Activated naive CD4-positive, alpha-beta T cell treated with Interleukin-2 at 50 U/mL for 16 hours (primary cell): ENCODE data around the gene PPP2R2D.
A peak's percentile ranks its signal among the peaks of the same experiment; 100 is the strongest.
"Not testable (repeated sequence)": the region's sequence is repeated elsewhere in the genome, so short reads cannot be mapped to it uniquely, and the experiment has no call there.

Experiments used
- DNase-seq: peaks from one replicate; pipeline ENCODE4 v3.0.0-alpha.2; 2020

The PPP2R2D gene

DNA sequence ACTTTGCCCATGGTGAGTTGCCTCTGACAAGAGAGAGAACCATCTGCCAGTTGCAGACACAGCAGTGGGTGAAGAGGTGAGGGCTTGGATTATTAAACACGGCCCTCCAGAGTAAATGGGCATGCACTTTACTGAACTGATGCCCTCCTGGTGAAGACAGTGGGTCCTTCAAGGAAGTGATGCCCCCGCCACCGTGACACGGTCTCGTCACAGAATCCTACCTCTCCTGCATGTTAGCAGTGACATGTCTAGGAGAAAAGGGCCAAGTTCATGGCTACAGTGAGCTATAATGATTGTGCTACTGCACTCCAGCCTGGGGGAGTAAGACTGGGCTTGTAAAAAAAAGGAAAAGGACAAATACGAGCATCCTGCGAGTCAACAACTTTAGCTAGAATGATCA lies 78.5 kb downstream of the PPP2R2D start:
- DNase-seq, result no peak

DNA sequence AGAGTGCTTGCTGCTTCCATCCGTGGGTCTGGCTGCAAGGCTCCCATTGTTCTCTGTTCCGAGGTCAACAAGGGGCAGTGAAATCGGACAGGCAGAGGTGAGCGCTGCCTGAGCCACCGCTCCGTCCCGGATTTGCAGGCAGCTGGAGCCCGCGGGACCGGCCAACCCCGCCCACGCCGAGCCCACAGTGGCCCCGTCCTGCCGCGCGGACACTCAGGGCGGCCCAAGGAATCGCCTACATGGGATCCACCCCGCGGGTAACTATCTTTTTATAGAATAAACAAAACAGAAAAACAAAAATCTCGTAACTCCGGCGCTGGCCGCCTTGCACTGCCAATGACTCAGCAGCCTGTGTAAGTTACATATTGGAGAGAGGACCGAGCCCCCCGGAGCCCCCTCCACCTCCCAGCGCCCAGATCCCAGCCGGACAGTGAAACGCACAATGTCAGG lies 79.0 kb downstream of the PPP2R2D start:
- no peak for DNase-seq

DNA sequence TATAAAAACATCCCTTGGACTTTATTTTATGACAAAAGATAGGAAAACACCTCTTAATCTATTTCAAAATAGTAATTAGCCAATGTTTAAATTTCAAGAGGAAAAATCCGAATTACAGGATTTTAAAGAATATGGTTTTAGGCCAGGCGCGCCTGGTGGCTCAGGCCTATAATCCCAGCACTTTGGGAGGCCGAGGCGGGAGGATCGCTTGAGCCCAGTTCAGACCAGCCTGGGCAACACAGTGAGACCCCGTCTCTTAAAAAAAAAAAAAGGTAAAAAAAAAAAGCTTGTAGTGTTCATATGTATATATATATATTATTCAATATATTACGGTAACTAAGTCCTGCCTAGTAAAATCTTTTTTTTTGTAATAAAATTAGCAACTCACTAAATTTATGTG lies 79.5 kb downstream of the PPP2R2D start:
- DNase-seq, result no peak

DNA sequence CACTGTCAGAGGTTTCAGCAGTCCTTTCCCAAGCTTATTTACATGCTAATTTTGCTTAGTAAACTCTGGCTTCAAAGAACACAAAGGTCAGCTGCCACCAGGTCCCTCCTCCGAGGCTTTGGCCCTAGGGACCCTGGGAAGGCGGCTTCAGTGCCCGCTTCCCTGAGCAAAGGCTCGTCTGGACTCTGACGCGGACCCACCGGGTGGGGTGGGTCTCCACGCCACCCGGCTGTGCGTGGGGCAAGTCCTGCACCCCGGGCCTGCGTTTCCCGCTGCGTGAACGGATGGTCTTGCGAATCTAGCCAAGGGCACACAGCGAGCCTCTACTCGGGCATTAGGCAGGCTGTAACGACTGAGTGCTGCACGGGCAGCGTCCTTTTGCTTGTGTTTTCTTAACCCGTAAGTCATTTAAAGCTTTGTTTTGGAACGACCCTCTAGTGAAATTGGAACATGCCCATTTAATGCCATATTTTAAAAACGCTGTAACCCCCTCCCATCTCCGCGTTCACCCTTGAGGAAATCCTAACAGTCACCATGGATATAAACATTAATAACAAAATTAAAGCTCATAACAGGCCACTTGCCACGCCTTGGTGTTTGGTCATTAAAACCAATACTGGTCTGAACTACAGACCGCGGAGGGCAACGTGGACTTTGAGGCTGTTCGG lies 80.1 kb downstream of the PPP2R2D start:
- DNase-seq, result no peak

DNA sequence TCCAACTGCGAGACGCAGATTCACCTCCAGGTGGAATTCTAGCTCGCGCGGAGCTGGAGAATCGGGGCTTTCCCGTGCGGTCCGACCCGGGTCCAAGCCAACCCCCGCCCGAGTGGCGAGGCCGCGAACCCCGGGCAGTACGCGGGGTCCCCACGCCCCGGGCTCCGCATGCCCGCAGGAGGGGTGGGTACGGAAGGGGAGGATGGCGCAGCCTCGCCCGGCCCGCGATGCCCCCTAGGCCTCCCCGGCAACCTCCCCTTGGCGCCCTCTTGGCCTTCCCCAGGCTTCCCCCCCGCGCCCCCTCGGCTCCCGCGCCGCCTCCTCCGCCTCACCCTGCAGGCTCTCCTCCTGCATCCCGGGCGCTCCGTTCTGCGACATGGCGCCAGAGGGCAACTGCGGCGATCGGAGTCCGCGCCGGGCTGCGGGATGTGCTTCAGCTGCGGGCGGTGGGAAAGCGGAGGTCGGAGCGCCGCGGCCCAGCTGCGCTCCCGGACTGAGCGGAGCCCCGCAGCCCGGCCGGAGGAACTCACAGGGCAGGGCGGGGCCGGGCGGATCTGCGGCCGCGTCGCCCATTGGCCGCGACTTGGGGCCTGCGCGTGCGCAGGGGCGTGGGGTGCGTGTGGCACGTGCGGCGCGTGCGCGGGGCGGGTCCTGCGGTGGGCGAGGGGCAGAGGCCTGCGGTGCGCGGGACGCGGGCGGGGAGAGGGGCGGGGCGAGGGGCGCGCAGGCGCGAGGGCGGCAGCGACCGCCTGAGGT lies 80.8 kb downstream of the PPP2R2D start, which contains the start of gene BNIP3:
TSS of gene BNIP3 (minus strand) at position 495 of the 756 bp plus-strand sequence. CDS start at position 378, 117 bp downstream.
- peak; percentile 97 for DNase-seq

DNA sequence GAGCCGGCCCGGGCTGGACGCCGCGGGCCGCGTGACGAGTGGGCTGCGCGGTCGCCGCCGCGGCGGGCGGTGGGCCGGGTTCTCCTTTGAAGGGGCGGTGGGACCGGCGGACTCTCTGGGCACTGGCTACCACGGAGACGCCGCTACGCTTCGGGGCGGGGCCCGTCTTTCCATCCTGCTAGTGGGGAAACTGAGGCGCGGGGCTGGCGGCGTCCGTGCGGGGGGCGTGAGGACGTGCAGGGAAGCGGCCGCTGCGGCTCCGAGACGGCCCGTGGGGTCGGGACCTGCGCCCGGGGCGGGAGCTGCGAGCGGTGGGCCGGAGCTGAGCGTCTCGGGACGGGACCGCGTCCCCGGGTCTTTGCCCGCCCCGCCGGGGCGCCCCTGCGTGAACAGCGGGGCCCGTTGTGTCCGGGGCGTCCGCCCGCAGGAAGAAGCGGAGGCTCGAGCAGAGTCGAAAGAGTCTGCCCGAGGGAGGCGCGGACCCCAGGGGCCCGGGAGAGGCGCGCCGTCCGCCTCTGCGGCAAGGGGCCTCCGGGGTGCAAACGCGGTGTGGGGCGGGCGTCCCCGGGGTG lies 81.5 kb downstream of the PPP2R2D start:
- DNase-seq, result no peak

DNA sequence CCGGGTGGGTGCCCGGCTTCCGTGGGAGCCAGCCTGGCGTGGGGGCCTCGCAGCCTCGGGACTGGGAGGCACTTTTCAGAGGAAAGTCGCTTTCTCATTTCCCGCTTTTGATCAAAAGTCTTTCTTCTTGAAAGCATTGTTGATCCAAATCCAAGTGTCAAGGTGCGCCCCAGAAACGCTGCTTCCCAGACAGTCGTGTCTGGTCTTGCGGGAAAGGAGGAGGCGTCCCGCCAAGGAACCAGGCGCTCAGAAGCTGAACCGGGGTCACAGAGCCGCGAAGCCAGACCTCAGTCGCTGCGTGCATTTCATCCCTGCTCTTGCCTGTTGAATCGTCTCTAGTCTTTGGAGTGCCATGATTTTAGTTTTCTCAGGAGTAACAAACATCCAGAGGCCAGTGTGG lies 82.0 kb downstream of the PPP2R2D start:
- no peak for DNase-seq

DNA sequence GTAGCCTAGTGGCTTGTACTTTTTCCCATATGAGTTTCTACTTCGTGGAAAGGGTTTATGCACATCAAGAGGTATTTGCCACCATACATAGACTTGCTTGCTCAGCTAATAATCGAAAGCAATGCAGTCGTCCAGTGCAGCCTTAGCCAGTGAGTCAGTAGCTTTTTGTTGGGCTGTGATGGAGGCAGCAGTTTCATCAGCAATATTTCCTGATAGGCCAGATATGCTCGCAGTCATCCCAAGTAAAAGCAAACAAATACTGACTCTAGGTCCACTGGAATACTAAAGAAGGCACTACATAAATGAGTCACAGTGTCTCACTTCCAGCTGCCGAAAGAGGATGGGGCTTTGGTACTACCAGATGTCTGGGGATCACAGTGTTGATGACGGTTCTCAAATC lies 83.0 kb downstream of the PPP2R2D start:
- DNase-seq, result no peak

DNA sequence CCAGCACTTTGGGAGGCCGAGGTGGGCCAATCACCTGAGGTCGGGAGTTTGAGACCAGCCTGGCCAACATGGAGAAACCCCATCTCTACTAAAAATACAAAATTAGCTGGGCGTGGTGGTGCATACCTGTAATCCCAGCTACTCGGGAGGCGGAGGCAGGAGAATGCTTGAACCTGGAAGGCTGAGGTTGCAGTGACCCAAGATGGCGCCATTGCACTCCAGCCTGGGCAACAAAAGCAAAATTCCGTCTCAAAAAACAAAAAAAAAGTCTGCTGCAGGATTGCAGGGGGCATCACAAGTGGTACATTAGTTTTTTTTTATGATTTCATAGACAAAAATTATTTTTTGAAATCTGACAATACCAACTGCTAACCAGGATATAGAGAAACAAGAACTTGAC lies 86.0 kb downstream of the PPP2R2D start:
- not testable (repeated sequence) for DNase-seq

DNA sequence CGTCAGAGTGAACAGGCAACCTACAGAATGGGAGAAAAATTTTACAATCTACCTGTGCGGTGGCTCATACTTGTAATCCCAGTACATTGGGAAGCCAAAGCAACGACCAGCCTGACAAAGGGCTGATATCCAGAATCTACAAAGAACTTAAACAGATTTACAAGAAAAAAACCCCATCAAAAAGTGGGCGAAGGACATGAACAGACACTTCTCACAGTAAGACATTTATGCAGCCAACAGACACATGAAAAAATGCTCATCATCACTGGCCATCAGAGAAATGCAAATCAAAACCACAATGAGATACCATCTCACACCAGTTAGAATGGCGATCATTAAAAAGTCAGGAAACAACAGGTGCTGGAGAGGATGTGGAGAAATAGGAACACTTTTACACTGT lies 86.5 kb downstream of the PPP2R2D start:
- DNase-seq, result not testable (repeated sequence)

DNA sequence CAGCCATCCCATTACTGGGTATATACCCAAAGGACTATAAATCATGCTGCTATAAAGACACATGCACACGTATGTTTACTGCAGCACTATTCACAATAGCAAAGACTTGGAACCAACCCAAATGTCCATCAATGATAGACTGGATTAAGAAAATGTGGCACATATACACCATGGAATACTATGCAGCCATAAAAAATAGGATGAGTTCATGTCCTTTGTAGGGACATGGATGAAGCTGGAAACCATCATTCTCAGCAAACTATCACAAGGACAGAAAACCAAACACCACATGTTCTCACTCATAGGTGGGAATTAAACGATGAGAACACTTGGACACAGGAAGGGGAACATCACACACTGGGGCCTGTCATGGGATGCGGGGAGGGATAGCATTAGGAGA lies 87.0 kb downstream of the PPP2R2D start:
- not testable (repeated sequence) for DNase-seq

DNA sequence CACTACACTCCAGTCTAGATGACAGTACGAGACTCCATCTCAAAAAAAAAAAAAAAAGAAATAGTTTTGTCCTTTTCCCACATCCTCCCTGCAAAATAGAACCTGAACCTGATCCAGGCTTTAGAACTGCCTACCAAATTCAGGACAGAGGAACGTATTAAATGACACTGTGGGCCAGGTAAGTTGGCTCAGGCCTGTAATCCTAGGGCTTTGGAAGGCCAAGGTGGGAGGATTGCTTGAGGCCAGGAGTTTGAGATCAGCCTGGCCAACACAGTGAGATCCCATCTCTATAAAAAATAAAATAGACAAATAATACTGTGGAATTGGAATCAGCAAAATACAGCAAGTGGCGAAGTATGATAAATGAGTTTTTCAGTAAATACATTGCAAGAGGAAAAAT lies 90.9 kb downstream of the PPP2R2D start:
- no peak for DNase-seq

DNA sequence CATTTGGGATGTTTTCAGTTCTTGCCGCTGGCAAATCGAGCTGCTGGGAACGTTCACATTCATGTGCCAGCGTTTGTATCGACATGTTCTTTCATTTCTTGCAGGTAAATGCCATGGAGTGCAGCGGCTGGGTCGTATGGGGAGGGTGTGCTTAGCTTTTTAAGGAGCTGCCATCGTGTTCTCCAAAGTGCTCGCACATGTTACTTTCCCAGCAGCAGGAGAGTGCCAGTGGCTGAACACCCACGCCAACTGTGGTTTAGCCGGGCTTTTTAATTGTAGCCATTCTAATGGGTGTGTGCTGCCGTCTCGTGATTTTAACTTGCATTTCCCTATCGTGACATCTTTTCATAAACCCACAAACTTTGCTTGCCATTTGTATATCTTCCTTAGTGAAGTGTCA lies 92.5 kb downstream of the PPP2R2D start:
- no peak for DNase-seq

DNA sequence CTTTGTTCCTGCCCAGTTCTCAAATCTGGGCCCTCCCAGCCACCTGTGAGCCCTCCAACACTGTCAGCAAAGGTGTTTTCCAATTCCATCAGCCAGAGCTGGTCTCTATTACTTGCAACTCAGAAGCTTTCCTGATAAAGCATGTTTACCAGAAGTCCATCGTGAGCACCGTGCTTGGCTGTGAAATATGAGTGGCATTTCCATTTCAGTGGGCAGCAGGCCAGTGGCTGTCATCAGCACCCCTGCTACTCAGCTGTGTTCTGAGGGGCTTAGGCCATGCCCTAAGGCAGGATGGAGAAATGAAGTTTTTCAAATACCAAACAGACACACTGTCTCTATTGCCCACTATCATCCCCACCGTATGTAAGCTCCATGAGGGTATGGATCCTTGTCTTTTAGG lies 93.6 kb downstream of the PPP2R2D start:
- no peak for DNase-seq

DNA sequence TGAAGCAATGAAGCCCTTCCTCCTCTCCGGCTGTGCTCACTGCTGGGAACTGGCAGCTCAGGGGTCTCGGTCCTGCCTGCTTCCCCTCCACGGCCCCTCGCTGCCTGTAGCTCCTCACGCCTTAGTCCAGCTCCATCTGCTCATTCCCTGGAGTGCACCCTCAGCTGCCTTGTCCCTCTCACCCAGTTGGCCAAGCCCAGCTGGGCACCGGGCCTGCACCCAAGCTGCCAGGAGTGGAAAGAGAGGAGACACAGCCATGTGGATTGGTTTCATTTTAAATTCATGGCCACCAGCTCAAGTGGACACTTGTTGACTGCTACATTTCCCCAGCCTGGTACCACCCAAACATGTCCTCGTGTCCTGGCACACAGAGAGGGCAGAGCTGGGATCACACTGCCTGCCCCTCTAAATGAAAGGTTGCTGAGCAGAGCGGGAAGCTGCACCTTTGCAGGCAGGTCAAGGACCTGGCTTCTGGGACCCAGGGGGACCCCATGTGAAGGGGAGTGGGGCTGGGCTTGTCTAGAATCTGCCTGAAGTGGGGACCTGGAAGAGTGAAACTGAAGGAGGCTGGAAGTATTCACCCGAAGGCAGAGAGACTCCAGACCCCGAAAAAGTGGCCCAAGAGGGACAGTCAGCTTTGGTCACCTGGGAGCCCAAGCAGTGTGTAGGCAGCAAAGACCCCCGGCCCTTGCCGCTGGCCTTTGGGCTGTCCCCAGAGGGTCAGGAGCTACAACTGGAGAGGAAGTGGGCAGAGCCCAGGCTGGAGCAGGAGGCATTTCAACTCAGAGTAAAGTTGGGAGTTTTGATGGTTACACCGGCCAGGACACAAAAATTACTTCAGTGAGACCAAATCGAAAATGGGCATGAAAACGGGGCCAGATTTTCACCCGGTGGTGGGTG lies 95.9 kb downstream of the PPP2R2D start:
- DNase-seq, result no peak

DNA sequence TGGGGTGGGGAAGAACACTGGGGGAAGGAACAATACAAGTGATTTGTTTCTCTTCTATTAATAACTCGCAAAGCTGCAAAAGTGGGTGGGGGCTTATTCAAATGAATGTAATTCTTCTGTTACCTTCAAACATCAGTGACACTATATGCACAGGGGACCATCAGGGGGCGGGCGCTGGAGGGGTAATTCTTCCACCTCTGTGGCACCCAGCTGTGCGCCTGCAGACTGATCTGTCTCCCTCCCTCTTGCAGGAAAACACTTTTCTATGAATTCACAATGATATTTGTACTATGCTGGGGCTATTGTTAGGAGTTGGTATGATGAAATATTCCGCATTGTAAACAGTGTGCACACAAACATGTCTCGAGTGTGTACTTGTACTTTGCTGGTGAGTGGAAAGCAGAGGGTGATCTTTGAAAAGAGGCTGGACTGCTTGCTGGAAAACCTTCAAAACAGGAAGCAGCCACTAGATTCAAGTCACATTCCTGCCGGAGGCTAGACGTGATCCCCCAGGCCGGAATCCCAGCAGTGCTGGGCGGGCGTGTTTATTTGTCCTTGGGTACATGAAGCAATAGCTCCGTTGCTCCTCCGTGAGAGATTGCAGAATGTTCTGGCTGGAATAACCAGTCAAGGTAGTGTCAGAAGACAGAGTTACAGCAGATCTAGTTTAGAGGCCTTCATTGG lies 96.7 kb downstream of the PPP2R2D start:
- DNase-seq, result no peak

DNA sequence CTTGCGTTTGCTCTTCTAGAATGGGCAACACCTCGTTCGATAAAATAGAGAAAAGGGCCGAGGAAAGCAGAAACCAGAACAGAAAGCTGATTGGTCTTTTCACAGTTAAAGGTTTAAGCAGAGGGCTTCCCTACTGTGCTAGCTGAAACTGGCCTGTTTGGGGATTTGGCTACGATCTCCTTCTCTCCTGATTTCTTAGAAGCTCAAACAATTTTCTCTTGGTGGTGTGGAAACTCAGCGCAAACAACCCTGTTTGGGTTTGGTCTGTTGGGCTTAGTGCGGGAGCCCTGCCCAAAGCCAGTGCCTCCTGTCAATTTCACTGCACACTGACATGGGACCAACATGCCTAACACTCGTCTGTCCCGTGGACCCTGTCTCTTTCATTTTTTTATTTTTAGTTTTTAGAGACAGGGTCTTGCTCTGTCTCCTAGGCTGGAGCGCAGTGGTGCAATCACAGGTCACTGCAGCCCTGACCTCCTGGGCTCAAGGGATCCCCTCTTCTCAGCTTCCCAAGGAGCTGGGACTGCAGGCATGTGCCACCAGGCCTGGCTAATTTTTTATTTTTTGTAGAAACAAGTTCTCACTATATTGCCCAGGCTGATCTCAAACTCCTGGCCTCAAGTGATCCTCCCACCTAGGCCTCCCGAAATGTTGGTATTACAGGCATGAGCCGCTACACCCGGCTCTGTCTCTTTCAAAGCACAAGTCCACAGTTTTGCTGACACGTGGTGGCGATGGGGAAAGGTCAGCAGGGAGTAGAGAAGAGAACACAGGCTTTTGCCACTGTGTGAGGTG lies 97.4 kb downstream of the PPP2R2D start:
- DNase-seq, result no peak

DNA sequence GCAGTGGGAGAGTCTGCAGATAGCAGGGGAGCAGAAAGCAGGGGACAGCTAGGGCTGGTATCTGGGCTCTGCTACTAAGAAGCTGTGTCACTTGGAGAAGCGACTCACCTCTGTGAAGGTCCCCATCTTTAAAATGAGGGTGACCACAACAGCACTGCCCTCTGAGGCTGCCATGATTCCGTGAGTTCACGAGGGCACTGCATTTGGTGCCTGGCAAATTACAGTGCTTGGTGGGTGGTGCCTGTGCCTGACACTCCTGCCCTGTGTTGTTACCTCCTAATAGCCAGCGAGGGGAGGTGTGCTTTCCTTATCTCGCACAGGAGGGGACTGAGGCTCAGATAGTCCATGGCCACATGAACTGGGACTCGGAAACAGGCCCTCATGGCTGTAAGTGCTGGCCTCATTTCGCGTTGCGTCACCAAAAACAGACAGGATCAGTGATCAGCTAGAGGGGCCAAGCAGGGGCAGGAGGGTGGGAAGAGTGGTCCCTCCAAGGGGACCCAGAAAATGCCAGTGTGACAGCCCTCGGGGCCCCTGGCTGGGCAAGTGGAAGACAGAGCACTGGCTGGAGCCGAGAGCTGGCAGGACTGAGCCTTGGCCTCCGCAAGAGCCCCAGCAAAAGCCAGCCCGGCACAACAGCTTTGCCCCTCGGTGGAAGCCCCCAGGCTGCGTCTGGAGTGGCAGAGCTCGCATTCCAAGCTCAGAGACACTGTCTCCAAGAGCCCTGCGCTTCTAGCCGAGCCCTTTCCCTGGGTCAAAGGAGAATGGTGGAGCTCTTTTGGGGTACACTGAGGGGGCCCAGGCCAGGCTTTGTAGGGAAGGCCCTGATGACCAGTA lies 98.3 kb downstream of the PPP2R2D start:
- DNase-seq, result no peak

DNA sequence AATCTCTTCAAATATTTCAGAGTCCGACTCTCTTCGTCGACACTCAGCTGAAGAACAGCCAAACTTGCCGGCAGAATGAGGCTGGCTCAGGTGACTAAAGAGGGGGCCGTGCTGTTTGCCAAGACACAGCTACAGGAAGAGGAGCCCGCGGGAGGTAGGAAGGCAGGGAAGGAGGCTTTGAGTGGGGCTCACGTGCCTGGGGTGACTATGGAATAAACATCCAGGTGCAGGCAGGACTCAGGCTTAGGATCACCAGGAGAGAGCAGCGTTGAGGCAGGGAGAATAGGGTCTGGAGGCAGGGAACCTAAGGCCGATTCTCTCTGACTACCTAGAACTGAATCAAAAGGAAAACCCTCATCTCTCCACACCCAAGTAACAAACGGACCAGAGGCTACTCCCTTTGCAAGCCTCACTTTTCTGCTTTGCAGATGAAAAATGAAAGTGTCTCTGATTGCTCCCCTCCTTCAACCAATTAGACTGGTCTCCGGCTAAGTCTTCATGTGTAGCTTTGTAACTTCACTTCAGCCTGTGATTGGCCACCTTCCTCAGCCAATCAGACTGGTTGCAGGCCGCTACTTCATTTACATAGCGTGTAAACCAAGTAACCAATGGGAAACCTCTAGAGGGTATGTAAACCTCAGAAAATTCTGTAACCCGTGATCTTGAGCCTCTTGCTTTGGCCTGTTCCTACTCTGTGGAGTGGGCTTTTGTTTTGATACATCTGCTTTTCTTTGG lies 100.6 kb downstream of the PPP2R2D start:
- DNase-seq, result no peak

DNA sequence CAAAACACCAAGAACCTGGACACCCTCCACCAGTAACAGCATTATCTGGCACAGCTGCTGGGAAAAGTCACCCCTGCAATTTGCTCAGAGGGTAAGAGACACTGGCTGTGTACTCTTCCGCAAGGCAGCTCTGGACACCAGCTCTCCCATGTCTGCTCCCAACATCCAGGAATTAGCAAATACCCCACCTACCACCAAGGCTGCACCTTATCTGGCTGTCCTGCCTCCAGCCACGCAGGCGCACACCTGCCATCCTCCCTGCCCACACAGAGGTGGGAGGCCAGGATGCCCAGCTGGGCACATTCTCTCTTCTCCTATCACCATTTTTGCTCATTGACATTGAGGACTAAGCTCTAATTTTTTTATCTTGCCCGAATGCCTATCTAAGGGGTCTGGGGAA lies 101.2 kb downstream of the PPP2R2D start:
- DNase-seq, result no peak
